HepG2 (cell line): Measurements from ENCODE around the gene ODAM. TPM values are rescaled to one million over a fixed set of nuclear protein-coding genes. Genes with fewer than 3 reads are reported as not detected.

Source experiments
- ATF7-NPFF ChIP-seq: sonication (generic); formaldehyde crosslinking; IDR thresholded peaks from 2 replicates; pipeline ENCODE4 v1.8.1; 2023; ENCODE audit warnings: mild to moderate bottlenecking, low read depth, missing genetic modification reagents, moderate library complexity
- BORCS8-MEF2B ChIP-seq: sonication (generic); formaldehyde crosslinking; IDR thresholded peaks from 2 replicates; pipeline ENCODE4 v1.8.0; 2022; ENCODE audit warnings: mild to moderate bottlenecking, missing genetic modification reagents
- CREB1 ChIP-seq, 2 experiments: fragments of 450-650 bp in 1 of 2; IDR thresholded peaks; 2 replicates each; pipeline ENCODE4 v1.6.1; 2016 to 2017; ENCODE audit warnings: control low read depth in 1 of 2, mild to moderate bottlenecking in 1 of 2, missing compliant biosample characterization in 1 of 2, missing genetic modification characterization in 1 of 2
- ELF1 ChIP-seq: sonication (generic); formaldehyde crosslinking; IDR thresholded peaks from 2 replicates; pipeline ENCODE4 v1.4.0; 2020; ENCODE audit warnings: missing genetic modification reagents
- FOXJ3 ChIP-seq: sonication (generic); formaldehyde crosslinking; IDR thresholded peaks from 2 replicates; pipeline ENCODE4 v1.4.0; 2020; ENCODE audit warnings: missing genetic modification reagents, mild to moderate bottlenecking, borderline replicate concordance
- KDM5A ChIP-seq: fragments of 200-600 bp; sonication (generic); IDR thresholded peaks from 2 replicates; pipeline ENCODE4 v1.7.0; 2018; ENCODE audit warnings: antibody characterized with exemption, mild to moderate bottlenecking, low read length, borderline replicate concordance
- RBFOX2 ChIP-seq: fragments of 200-400 bp; formaldehyde crosslinking; IDR thresholded peaks from 2 replicates; pipeline ENCODE4 v1.6.1; 2017; ENCODE audit warnings: low read depth, mild to moderate bottlenecking, low read length
- SMAD1 ChIP-seq: sonication (generic); formaldehyde crosslinking; IDR thresholded peaks from 2 replicates; pipeline ENCODE4 v1.4.0; 2020; ENCODE audit warnings: missing genetic modification reagents, low read depth, mild to moderate bottlenecking, borderline replicate concordance
- SOX13 ChIP-seq, 3 experiments: fragments of 450-650 bp in 1 of 3; sonication (generic) in 1 of 3; formaldehyde crosslinking in 1 of 3; IDR thresholded peaks in 2 of 3; conservative IDR thresholded peaks in 1 of 3; 2 replicates each; pipeline versions ENCODE4 v1.5.0 to v1.6.1; 2016 to 2020; ENCODE audit warnings: antibody characterized with exemption in 1 of 3, mild to moderate bottlenecking in 1 of 3, missing compliant biosample characterization in 1 of 3, missing genetic modification reagents in 1 of 3, moderate library complexity in 1 of 3
- ZNF253 ChIP-seq: sonication (generic); formaldehyde crosslinking; IDR thresholded peaks from 2 replicates; pipeline ENCODE4 v1.8.0; 2022; ENCODE audit warnings: mild to moderate bottlenecking, missing genetic modification reagents, borderline replicate concordance
- ZNF446 ChIP-seq: sonication (generic); formaldehyde crosslinking; IDR thresholded peaks from 2 replicates; pipeline ENCODE4 v1.5.0; 2020; ENCODE audit warnings: mild to moderate bottlenecking, missing genetic modification reagents
- polyA plus RNA-seq, 8 experiments: library from polyadenylated mRNA; depleted of rRNA in 3 of 8; stranded (reverse) in 7 of 8; unstranded in 1 of 8; fragments of >200 nt; fragmentation: Illumina TruSeq in 4 of 8; extraction: Trizol in 4 of 8; gene quantifications; 2 replicates each; pipeline versions ENCODE4 v1.2.1 to v1.2.3, GENCODE V29; 2011 to 2016; ENCODE audit warnings: low read depth in 4 of 8, missing spikeins in 1 of 8, mixed read lengths in 1 of 8; ENCODE audit not compliant: insufficient read depth in 1 of 8
- total RNA-seq, 5 experiments: library from RNA; depleted of rRNA; stranded (reverse); fragments of >200 nt; fragmentation: Illumina TruSeq; extraction: Trizol; gene quantifications; 2 replicates each; pipeline ENCODE4 v1.2.3, GENCODE V29; 2016; ENCODE audit warnings: low read depth in 1 of 5
- TF ChIP-seq, protein P1 (sequence below): sonication (generic); formaldehyde crosslinking; IDR thresholded peaks from 2 replicates; pipeline ENCODE4 v1.4.0; 2020; ENCODE audit warnings: missing genetic modification reagents
- TF ChIP-seq, protein P2 (sequence below): sonication (generic); formaldehyde crosslinking; IDR thresholded peaks from 2 replicates; pipeline ENCODE4 v1.8.1; 2022; ENCODE audit warnings: low read depth, mild to moderate bottlenecking, missing genetic modification reagents
- TF ChIP-seq, protein P3 (sequence below): sonication (generic); formaldehyde crosslinking; IDR thresholded peaks from 2 replicates; pipeline ENCODE4 v1.8.0; 2022; ENCODE audit warnings: mild to moderate bottlenecking, missing genetic modification reagents, moderate library complexity
- TF ChIP-seq, protein P4 (sequence below): sonication (generic); formaldehyde crosslinking; IDR thresholded peaks from 2 replicates; pipeline ENCODE4 v1.5.0; 2020; ENCODE audit warnings: missing genetic modification reagents

The ODAM gene
- total and polyA plus RNA-seq, 2 of the 13 experiments (the other 11 are each of a cell fraction or from before 2014, with no cell fraction given), result 94.6 to 115 TPM

DNA sequence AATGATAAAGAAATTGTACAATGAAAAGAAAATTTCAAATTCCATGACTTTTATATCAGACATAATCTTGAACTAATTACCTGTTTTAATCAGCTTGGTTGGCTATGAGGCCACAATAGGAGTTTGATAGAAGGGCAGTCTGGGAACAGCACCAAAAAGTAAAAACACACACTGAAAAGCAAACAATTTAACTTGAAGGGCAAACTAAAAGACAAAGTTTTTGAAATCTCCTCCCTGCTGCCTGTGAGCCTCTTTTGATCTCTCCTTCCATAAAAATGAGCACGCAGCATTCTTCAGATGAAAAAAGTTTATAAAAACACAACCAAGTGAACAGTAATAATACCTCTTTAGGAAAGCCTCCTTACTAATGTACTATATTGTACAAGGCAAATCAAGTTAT lies 8.1 kb downstream of the ODAM start (continued):
- TF ChIP-seq, protein P1, sequence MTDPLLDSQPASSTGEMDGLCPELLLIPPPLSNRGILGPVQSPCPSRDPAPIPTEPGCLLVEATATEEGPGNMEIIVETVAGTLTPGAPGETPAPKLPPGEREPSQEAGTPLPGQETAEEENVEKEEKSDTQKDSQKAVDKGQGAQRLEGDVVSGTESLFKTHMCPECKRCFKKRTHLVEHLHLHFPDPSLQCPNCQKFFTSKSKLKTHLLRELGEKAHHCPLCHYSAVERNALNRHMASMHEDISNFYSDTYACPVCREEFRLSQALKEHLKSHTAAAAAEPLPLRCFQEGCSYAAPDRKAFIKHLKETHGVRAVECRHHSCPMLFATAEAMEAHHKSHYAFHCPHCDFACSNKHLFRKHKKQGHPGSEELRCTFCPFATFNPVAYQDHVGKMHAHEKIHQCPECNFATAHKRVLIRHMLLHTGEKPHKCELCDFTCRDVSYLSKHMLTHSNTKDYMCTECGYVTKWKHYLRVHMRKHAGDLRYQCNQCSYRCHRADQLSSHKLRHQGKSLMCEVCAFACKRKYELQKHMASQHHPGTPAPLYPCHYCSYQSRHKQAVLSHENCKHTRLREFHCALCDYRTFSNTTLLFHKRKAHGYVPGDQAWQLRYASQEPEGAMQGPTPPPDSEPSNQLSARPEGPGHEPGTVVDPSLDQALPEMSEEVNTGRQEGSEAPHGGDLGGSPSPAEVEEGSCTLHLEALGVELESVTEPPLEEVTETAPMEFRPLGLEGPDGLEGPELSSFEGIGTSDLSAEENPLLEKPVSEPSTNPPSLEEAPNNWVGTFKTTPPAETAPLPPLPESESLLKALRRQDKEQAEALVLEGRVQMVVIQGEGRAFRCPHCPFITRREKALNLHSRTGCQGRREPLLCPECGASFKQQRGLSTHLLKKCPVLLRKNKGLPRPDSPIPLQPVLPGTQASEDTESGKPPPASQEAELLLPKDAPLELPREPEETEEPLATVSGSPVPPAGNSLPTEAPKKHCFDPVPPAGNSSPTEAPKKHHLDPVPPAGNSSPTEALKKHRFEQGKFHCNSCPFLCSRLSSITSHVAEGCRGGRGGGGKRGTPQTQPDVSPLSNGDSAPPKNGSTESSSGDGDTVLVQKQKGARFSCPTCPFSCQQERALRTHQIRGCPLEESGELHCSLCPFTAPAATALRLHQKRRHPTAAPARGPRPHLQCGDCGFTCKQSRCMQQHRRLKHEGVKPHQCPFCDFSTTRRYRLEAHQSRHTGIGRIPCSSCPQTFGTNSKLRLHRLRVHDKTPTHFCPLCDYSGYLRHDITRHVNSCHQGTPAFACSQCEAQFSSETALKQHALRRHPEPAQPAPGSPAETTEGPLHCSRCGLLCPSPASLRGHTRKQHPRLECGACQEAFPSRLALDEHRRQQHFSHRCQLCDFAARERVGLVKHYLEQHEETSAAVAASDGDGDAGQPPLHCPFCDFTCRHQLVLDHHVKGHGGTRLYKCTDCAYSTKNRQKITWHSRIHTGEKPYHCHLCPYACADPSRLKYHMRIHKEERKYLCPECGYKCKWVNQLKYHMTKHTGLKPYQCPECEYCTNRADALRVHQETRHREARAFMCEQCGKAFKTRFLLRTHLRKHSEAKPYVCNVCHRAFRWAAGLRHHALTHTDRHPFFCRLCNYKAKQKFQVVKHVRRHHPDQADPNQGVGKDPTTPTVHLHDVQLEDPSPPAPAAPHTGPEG (CRISPR knock-in tag), result no peak
- TF ChIP-seq, protein P2, sequence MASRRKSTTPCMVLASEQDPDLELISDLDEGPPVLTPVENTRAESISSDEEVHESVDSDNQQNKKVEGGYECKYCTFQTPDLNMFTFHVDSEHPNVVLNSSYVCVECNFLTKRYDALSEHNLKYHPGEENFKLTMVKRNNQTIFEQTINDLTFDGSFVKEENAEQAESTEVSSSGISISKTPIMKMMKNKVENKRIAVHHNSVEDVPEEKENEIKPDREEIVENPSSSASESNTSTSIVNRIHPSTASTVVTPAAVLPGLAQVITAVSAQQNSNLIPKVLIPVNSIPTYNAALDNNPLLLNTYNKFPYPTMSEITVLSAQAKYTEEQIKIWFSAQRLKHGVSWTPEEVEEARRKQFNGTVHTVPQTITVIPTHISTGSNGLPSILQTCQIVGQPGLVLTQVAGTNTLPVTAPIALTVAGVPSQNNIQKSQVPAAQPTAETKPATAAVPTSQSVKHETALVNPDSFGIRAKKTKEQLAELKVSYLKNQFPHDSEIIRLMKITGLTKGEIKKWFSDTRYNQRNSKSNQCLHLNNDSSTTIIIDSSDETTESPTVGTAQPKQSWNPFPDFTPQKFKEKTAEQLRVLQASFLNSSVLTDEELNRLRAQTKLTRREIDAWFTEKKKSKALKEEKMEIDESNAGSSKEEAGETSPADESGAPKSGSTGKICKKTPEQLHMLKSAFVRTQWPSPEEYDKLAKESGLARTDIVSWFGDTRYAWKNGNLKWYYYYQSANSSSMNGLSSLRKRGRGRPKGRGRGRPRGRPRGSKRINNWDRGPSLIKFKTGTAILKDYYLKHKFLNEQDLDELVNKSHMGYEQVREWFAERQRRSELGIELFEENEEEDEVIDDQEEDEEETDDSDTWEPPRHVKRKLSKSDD (CRISPR knock-in tag), result no peak
- TF ChIP-seq ATF7-NPFF (CRISPR knock-in tag) (no peak), RBFOX2 (peak; percentile 68), KDM5A (no peak), FOXJ3 (CRISPR knock-in tag) (no peak; the same call in 1 of the 2 replicates), ZNF253 (CRISPR knock-in tag) (no peak), SMAD1 (no peak), ZNF446 (no peak), CREB1 (IDR thresholded peaks at IDR 0.05) (no peak), CREB1 (CRISPR knock-in tag; IDR thresholded peaks at IDR 0.05) (0 out of 2 replicates have a peak, but pooled peaks have one; percentile 19), ELF1 (no peak), BORCS8-MEF2B (CRISPR knock-in tag) (no peak), SOX13 (IDR thresholded peaks at IDR 0.05) (no peak), SOX13 (CRISPR knock-in tag; conservative IDR thresholded peaks at IDR 0.05 in 1 of 2, IDR thresholded peaks at IDR 0.05 in 1 of 2) (peak in 1 of 2 experiments; percentile 75; a peak in 2 of 4 replicates)
- TF ChIP-seq, protein P3, sequence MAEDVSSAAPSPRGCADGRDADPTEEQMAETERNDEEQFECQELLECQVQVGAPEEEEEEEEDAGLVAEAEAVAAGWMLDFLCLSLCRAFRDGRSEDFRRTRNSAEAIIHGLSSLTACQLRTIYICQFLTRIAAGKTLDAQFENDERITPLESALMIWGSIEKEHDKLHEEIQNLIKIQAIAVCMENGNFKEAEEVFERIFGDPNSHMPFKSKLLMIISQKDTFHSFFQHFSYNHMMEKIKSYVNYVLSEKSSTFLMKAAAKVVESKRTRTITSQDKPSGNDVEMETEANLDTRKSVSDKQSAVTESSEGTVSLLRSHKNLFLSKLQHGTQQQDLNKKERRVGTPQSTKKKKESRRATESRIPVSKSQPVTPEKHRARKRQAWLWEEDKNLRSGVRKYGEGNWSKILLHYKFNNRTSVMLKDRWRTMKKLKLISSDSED (CRISPR knock-in tag), result no peak
- TF ChIP-seq, protein P4, sequence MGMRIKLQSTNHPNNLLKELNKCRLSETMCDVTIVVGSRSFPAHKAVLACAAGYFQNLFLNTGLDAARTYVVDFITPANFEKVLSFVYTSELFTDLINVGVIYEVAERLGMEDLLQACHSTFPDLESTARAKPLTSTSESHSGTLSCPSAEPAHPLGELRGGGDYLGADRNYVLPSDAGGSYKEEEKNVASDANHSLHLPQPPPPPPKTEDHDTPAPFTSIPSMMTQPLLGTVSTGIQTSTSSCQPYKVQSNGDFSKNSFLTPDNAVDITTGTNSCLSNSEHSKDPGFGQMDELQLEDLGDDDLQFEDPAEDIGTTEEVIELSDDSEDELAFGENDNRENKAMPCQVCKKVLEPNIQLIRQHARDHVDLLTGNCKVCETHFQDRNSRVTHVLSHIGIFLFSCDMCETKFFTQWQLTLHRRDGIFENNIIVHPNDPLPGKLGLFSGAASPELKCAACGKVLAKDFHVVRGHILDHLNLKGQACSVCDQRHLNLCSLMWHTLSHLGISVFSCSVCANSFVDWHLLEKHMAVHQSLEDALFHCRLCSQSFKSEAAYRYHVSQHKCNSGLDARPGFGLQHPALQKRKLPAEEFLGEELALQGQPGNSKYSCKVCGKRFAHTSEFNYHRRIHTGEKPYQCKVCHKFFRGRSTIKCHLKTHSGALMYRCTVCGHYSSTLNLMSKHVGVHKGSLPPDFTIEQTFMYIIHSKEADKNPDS (CRISPR knock-in tag), result no peak
